ENCODE data around the gene KIAA0930.
"Not testable (repeated sequence)": the region's sequence is repeated elsewhere in the genome, so short reads cannot be mapped to it uniquely, and the experiment has no call there.

The KIAA0930 gene

DNA sequence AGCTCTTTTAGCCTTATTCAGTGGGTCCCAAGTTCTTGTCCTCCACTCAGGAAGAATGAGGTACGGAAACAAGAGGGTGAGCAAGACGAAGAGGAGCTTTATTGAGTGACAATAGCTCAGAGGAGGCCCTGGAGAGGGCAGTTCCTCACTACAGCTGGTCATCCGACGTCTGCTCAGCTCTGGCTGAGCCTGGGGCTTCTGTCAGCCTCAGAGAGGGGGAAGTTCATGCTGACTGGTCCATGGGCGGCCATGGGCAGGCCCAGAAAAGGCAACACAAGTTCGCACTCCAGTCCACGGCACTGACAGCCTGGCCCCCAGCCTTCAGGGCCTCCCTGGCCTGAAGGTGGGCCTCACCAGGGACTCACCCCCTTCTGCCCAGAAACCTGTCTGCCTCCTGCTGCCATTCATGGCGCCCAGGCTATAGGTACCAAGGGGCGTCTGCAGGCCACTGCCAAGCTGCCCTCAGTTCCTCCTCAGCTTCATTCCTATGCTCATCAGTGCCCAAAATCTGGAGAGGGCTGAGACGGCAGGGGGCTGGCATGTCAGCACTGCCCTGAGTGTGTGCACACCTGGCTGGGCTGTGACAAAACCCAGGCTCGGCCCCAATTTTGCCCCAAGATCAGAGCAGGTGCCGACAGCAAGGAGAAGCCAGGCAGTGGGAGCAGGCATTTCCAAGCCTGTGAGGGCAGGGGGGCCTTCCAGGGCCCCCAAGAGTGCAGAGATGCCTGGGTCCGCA, 21.7 kb upstream of the KIAA0930 start:
- no peak for DNase-seq

DNA sequence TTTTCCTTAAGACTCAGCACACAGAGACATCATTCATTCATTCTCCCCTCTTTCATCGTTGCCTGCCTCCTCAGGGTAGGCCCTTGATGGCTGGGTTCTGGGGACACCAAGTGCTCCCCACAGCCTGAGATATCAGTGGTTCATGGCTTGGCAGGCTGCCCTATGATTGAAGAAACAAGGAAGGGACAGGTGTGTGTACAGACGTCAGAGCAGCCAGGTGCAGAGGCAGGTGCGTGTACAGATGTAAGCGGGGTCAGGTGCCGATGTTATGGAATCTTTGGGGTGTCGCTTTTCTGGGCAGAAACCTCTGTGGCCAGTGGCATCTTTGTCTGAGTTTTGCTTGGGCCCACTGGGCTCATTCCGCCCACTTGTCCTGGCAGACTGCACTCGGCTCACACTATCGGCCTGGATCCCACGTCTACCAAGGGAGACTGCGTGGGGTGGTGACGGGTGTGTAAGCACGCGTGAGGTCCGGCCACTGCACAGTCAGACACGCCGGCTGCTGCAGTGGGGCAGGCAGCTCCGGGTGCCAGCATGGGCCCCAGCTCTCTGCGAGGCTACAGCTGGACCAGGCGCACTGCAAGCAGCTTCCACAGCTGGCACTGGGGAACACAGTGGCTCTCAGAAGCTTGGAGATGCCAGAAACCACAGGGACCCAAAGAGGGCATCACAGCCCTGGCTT, 20.9 kb upstream of the KIAA0930 start:
- DNase-seq: no peak

DNA sequence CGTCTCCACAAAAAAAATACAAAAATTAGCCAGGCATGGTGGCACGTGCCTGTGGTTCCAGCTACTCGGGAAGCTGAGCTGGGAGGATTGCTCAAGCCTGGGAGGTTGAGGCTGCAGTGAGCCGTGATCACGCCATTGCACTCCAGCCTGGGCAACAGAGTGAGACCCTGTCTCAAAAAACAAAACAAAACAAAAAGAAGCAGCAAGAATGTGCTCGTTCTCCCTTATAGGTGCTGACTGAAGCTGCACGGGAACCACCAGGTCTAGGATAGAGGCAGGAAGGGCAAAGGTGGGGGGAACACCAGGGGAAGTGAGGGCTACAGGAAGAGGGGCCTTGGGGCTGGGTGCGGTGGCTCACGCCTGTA, 19.7 kb upstream of the KIAA0930 start:
- not testable (repeated sequence) for DNase-seq

DNA sequence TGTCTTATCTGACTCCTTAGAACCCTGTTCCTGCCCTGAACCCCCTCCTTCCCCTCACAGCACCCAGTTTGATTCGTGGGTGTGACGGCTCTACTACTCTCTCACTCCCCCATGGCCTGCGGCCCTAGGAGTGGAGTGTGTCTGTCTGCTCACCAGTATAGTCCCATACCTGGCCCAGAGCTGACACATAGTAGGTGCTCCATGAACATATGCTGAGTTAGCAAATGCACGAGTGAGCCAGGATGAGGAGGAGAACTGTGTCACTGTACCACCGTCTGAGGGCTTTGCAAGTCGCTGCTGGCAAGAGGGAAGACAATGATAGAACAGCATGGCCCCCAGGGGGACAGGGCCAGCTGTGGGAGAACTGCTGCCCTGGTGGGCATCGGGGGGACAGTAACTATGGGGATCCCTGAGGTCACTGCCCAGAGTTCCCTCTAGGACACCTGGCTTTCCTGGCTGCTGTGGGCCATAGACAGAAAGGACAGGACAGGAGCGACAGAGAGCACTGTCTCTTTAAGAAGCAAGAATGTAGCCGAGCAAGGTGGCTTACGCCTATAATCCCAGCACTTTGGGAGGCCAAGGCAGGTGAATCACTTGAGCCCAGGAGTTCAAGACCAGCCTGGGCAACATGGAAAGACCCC, 19.2 kb upstream of the KIAA0930 start:
- no peak for DNase-seq

DNA sequence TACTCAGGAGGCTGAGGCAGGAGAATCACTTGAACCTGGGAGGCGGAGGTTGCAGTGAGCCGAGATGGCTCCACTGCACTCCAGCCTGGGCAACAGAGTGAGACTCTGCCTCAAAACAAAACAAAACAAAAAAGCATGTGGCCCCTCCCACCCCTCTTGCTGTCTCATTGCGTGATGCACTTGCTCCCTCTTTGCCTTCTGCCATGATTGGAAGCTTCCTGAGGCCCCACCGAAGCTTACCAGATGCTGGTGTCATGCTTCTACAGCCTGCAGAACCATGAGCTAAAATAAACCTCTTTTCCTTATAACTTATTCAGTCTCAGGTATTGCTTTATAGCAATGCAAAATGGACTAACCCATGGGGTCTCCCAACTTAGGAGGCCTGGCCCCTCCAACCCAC, 17.2 kb upstream of the KIAA0930 start:
- not testable (repeated sequence) for DNase-seq

DNA sequence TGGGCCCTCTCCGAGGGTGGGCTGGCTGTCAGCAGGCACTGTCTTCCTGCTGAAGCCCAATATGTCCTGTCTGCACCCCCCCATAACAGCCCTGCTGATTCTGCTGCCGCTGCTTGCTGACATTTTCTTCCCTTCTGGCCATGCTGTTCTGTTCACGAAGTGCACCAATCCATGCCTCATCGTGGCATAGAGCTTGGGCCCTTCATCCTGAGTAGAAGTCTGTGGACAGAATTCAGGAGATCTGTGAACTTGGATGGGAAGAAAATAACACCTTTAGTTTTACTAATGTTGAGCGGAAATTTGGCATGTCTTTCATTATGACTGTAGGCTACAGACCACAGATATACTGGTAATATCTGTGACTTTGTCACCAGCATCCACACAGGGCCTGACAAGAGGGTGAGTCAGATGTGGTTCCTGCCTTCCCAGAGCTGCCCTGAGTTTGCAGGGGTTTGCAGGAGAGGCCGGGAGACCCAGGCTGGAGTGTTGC, 14.1 kb upstream of the KIAA0930 start:
- no peak for DNase-seq

DNA sequence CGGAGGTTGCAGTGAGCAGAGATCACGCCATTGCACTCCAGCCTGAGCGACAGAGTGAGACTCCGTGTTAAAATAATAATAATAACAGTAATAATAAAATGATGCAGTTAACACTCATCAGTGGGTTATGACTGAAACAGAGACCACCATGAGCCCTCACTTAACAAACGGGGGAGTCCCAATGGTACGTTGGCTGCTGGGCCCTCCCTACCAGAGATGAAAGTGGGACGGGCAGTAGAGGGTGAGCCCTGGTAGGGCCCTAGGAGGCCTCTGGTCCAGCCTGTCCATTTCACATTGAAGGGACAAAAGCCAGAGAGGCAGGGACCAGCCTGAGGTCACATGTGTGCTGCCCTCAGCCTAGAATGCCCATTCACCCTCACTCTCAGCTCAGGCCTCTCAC, 13.7 kb upstream of the KIAA0930 start:
- DNase-seq: no peak

DNA sequence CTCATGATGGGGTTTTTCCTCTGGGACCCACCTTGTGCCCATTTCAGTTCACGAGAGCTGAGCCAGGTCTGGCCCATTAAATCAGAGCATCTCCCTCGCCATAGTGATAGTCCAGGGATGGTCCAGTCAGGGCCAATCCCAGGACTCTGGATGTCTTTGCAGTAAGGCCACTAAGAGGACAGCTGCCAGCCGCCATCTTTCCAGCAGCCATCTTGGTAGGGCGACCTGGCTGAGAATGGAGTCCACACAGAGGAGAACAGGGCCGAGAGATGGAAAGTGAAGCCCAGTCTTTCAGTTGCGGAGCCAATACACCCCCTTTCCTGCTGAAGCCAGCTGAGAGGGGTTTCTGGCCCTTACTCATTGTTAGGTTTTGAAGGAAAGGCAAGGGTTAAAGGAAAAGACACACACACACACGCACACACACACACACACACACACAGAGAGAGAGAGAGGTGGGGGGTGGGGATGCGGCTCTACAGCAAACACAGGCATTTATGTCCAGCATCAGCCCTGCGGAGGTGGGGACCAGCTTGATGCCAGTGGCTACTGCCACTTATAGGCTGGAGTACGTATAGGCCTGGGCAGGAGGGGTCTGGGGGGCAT, 12.4 kb upstream of the KIAA0930 start:
- no peak for DNase-seq

DNA sequence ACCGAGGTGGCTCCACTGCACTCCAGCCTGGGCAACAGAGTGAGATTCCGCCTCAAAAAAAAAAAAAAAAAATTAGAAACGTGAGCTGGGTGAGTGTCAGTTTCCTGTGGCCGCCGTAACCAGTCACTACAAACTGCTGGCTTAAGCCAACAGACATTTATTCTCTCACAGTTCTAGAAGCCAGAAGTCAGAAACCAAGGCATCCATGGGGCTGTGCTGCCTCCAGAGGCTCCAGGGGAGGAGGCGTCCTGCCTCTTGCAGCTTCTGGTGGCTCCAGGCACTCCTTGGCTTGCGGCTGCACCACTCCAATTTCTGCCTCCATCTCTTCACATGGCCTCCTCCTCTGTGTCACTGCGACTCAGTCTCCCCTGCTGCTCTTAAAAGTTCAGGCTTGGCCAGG, 11.1 kb upstream of the KIAA0930 start:
- DNase-seq: no peak

DNA sequence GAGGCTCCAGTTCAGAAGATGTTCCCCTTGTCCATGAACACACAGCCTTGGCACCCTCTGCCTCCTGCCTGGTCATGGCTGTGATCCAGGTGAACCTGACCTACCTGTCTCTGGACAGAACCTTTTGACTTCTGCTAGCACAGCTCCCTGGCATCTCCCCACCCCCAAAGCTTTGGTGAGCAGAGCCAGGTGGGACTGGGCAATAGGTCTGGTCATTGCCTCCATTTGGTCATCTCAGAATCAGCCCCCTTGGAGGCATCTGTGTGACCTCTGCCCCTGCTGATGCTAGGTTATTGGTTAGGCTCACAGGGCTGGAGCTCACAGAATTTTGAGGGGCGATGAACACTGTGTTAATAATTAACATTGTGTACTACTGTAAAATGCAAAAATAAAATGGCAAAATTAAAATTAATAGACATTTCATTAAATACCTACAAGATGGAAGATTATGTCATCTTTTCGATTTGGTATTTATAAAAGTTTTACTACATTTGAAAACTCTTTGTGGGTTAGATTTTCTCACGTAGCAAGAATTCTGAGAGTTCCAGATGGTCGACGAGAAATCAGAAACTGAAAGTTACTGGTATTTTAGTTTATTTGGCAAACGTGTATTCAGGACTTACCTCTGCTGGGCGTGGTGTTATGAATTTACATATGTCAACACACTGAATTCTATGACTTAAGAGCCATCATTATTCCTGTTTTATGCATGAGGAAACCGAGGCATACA, 8.3 kb upstream of the KIAA0930 start:
- no peak for DNase-seq

DNA sequence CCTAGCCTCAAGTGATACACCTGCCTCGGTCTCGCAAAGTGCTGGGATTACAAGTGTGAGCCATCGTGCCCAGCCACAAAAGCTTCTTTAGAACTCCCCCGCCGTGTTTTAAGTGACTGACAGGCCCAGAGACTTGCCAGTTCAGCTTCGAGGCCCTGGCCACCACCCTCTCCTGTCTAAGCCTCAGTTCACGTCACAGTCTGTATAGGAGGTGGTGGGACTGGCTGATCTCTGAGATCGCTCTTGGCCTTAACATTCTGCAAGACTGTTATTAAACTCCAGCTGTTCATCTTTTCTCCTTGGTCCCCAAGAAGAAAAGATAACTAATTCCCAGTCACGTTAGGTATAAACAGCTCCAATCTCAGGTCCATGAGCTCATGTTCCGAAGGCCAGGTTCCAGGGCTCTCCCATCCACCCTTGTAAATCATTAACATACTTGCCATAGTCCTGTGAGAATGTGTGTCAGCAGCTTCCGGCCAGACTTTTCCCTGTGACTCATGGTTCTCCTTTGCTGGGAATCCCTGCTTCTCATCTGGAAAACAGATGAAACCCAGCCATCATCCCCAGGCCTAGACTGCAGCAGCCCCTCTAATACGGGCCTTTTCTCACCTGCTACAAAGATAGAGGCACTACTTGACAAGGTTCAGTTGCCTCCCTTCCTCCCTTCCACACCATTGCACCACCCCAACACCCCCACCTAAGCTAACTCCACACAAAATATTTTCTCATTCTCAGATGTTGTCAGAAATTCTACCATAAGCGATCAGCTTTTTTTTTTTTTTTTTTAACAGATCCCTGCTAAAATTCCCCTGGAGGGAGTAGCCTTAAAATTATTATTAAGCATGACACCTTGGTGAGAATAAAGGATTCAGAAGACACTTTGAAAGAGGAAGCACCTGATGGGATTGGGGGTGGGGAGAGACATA, 5.6 kb upstream of the KIAA0930 start:
- peak; percentile 82 for DNase-seq

DNA sequence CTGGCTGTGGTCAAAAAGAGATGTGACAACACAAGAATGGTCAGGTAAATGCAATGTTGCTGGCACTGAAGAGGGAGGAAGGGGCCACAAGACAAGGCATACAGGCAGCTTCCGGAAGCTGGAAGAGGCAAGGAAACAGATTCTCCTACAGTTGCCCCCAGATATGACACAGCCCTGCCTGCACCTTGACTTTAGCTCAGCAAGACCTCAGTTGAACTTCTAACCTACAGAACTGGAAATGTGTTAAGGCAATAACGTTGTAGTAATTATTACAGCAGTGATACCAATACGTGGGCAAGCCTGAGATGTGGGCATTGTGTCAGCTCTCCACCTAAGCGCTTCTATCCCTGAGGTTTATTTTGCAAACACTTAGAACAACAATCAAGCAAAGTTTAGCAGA, 4.2 kb upstream of the KIAA0930 start:
- DNase-seq: no peak

DNA sequence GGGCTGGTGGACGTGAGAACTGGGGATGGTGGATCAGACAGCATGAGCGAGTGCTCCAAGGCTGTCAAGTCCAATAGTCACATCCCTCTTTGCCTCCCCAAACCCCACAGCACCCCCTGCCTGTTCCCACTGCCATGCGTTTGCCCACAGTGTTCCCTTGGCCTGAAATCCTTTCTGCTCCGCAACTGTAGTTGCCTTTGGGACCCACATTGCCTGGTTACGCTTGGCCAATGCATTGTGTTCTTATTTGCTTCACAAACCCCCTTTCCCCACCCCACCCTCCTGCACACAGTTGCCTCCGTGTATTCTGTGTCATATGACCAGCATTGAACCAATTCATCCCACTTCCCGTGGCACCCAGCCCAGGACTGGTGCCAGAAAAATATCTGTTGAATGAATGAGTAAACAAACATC, 2.1 kb upstream of the KIAA0930 start:
- no peak for DNase-seq

DNA sequence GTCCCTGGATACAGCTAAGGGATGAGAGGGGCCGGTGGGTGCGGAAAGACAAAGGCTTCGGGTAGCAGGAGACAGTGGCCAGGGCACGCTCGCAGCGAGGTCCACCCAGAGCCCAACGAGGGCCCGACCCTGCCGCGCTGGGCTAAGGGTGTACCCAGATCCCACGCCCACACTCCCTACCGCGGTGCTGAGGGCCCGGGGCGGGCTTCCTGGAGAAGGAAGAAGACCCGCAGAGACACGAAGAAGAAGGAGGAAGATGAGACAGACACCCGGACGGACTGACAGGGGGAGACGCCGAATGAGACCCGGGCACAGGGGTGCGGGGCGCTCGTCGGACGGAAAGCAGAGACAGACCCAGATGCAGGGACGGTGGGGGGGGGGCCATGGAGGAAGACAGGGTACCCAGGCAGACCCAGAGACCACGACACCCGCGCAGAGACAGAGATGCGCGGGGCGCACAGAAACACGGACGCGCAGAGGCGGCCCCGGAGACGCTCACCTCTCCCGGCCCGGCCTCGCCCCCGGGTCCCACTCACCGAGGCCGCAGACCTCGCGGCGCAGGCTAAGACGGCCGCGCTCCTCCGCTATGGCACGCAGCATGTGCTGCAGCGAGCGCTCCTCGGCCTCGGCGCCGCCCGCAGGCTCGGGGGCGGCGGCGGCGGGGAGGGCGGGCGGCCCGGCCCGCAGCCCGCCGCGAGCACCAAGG, 437 bp downstream of the KIAA0930 start:
- DNase-seq: no peak

DNA sequence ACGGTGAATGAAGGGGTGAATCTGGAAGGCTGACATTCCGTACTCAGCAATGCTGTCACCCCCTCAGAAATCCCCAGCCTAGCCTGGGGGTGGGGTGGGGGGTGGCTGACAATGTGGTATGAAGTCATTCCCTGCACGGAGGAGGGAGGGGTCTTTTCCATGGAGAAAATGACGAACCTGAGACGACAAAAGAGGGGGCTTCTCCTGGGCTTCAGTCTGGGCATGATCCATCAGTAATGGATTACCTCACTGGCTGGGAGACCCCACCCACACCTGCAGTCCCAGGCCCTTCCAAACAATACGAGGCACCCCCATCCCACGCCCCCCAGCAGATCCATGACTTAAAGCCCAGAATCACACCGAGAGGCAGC, 1.0 kb downstream of the KIAA0930 start:
- DNase-seq: no peak

DNA sequence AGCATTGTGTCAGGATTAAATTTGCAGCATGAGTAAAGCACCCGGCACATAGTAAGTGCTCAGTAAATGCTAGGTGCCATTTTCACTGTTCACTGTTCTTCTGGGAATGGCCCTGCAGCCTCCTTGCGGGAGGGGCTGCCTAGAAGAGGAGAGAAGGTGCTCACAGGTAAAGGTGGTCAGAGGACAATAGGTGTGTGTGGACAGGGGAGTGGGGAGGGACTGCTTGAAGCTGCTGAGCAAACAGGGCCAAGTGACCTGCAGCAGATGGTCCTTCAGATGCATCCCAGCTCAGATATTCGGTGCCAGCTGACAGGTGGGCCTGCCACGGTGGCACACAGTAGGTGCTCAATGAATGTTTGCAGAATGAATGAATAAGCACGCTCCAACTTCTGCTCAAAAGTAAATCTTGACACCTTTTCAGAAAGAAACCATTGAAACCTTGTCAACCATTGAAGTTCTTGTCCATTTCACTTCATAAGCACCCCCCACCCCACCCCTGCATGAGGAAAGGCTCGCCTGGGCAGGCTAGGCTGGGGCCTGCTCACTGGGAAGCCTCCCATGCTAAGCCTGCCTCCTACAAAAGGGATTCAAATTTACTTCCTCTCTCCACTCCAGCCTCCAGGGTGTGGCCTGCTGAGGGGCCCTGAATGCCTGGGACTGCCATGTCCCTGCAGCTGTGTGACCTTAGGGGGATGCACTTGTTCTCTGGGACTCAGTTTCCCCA, 1.6 kb downstream of the KIAA0930 start:
- no peak for DNase-seq

DNA sequence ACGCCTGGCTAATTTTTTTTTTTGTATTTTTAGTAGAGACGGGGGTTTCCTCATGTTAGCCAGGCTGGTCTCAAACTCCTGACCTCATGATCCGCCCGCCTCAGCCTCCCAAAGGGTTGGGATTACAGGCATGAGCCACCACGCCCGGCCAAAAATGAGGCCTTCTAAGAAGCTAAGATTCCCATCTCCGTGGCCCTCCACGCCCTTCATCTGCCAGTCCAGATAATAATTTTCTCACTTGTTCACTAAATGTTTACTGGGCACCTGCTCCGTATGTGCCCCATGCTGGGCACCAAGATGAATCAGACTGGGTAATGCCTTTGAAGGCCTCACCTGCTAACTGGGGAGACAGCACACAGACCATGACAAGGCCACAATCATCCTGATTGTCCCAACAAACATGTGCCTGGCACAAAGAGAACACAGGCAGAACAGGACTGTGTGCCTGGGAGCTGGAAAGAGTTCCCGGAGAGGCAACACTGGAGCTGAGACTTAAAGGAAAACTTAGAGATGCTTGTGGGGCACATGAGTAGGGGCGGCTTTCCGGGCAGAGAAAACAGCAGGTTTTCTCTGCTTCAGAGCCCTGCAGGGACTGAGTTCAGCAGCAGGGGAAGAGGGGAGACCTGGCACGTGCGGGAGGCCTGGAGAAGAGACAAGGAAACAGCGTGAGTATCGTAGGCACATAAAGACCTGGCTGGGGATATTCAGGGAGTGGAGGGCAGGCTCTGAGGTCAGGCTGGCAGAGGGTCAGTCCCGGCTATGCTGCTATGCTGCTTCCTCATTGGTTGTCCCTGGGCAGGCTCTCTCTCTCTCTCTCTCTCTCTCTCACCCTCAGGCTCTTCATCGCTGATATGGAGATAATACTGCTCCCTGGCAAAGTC, 2.4 kb downstream of the KIAA0930 start:
- DNase-seq: no peak

DNA sequence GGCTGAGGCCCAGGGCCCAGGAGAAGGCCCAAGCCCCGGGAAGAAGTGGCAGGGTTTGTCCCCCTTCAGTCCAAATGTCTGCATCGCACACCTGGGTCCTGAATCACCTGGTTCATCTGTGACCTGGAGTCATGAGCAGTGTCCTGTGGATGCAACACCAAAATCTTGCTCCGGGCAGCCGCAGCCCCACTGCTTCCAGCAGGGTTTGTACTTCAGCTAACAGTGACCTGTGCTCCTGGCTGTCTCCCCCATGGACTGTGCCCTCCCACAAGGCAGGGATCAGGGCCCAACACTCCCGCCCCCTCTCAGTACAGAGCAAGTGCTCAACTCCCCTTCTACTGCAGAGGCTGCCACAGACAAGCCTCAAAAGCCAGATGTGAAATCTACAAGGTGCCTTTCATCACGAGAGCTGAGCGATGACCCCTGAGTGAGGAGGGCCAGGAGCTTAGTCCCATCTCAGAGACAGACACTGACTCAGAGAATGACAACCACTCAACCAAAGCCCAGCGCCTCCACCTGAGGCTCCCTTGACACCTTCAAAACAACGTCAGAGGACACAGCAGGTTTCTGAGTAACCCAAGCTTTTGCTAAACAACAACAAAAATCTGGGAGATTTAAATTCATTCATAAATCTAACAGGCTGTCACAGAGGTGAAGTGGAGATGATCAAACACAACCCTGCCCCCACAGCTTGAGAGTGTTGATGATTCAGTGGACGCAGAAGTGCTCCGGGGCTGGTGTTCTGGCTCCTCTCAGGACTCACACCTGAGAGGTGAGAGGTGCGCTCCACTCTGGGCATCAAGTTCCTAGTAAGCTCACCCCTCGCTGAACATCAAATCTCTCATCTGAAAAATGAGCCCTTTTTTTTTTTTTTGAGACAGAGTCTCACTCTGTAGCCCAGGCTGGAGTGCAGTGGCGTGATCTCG, 3.4 kb downstream of the KIAA0930 start:
- DNase-seq: no peak

All from NCI-H226 (cell line).